Testis (tissue), 2 donors: ENCODE measurements around the gene FYCO1.

Experiments
- POLR2A ChIP-seq: fragments of 450-650 bp; IDR thresholded peaks from one replicate; pipeline ENCODE4 v1.6.1; 2017; ENCODE audit warnings: antibody characterized with exemption, mild to moderate bottlenecking, moderate library complexity
- TF ChIP-seq, protein P1 (sequence below), 3 experiments: fragments of 450-650 bp in 2 of 3; fragments of 200-600 bp in 1 of 3; sonication (generic) in 1 of 3; IDR thresholded peaks; one replicate each; pipeline ENCODE4 v1.5.1; 2016 to 2019; ENCODE audit warnings: antibody characterized with exemption in 3 of 3, mild to moderate bottlenecking in 2 of 3, moderate library complexity in 1 of 3

- TF ChIP-seq, protein P1, sequence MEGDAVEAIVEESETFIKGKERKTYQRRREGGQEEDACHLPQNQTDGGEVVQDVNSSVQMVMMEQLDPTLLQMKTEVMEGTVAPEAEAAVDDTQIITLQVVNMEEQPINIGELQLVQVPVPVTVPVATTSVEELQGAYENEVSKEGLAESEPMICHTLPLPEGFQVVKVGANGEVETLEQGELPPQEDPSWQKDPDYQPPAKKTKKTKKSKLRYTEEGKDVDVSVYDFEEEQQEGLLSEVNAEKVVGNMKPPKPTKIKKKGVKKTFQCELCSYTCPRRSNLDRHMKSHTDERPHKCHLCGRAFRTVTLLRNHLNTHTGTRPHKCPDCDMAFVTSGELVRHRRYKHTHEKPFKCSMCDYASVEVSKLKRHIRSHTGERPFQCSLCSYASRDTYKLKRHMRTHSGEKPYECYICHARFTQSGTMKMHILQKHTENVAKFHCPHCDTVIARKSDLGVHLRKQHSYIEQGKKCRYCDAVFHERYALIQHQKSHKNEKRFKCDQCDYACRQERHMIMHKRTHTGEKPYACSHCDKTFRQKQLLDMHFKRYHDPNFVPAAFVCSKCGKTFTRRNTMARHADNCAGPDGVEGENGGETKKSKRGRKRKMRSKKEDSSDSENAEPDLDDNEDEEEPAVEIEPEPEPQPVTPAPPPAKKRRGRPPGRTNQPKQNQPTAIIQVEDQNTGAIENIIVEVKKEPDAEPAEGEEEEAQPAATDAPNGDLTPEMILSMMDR (IDR thresholded peaks at IDR 0.05): no peak
- no peak for TF ChIP-seq POLR2A
Measured at GRCh38 chr3:45966371-45966791, 29.2 kb downstream of the FYCO1 start.
